Measurements from ENCODE around the gene CTIF.

CTIF gene

DNA sequence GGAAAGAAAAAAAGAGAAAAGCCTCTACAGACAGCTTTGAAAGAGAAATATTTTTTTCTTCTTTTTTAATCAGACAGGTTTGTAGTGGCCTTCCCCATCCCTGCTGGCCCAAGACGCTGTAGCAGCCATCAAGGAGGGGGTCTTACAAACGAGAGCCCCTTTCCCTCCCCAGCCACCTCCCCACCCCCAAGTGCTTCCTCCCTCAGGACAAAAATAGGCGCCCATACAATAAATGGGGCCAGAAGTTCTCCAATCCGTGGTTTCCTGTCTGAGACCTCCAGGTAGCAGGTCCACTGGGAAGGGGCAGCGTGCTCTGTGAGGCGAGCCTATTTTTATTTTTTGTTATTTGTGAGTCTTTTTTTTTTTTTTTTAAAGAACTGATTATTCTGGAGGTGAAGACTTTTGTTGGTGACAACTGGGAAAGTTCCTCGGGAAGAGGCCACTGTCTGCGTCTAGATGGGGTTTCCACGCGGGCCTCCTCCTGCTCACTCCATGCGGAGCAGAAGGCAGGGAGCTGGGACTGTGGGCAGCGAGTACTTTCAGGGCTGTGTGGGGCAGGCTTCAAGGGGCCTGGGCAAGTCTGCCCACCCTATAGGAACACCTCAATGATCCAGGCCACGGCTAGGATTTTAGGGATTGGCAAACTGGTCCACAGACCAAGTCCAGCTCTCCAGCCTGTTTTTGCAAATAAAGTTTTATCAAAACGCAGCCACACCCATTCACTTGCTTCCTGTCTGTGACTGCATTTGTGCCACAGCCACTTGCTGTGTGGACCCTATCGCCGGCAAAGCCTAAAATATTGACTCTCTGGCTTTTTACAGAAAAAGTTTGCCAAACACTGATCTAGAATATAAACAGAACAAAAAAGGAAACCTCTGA lies 139.6 kb downstream of the CTIF start:
- Histone ChIP-seq H2AFZ (ENCODE audit: low read depth, low read length) (no peak overlapping the region), H3K9ac (ENCODE audit: low read length) (no peak overlapping the region), H3K79me1 (replicated peaks; ENCODE audit: low read length, poor library complexity, severe bottlenecking) (peaks cover 24% of the 10 kb centered on the region), H3K4me1 (ENCODE audit: control insufficient read depth, insufficient read depth, low read depth, low read length) (peaks cover 26% of the 10 kb centered on the region), H4K8ac (ENCODE audit: low read length) (no peak overlapping the region), H3K4ac (ENCODE audit: low read depth in 1 of 2, low read length in 2 of 2) (no peak overlapping the region), H3K14ac (ENCODE audit: low read length in 2 of 2) (no peak overlapping the region), H2BK12ac (ENCODE audit: low read length in 2 of 2) (no peak overlapping the region), H3K27me3 (ENCODE audit: control insufficient read depth in 1 of 2, insufficient read depth in 1 of 2, low read length in 2 of 2) (no peaks in the 10 kb centered on the region), H3K18ac (ENCODE audit: low read depth in 1 of 2, low read length in 2 of 2) (no peak overlapping the region), H4K91ac (ENCODE audit: low read length) (no peak overlapping the region), H3K4me3 (ENCODE audit: insufficient read depth in 1 of 2, low read depth in 1 of 2, low read length in 2 of 2) (no peak overlapping the region), H3K4me2 (ENCODE audit: low read length, poor library complexity, severe bottlenecking) (no peak overlapping the region), H3K36me3 (ENCODE audit: control insufficient read depth in 1 of 2, insufficient read depth in 2 of 2, low read depth in 1 of 2, low read length in 2 of 2) (peaks cover 17 to 45% of the 10 kb centered on the region in 2 experiments), H3K9me3 (ENCODE audit: control insufficient read depth, low read length) (no peaks in the 10 kb centered on the region), H3K27ac (ENCODE audit: low read length, poor library complexity, severe bottlenecking) (no peak overlapping the region), H2BK120ac (ENCODE audit: low read depth, low read length) (no peak overlapping the region), H3K23ac (ENCODE audit: low read length in 2 of 2) (no peak overlapping the region), H2BK5ac (ENCODE audit: low read depth, low read length, poor library complexity, severe bottlenecking) (no peak overlapping the region), H2AK5ac (ENCODE audit: low read length, severe bottlenecking) (no peak overlapping the region), H2BK15ac (ENCODE audit: low read depth, poor library complexity, severe bottlenecking) (no peak overlapping the region)
- DNase-seq, result no peak
- 96% methylated on average over 16 of the region's 16 CpGs for WGBS

- no peaks in the 10 kb centered on the region for H3K9me3 ChIP-seq (ENCODE audit: control insufficient read depth, low read length)
- DNase-seq, result no peak
- WGBS, result 100% methylated on average over 2 of the region's 3 CpGs
These were observed 140.4 kb downstream of the CTIF start for GRCh38 chr18:48679236-48679635.

DNA sequence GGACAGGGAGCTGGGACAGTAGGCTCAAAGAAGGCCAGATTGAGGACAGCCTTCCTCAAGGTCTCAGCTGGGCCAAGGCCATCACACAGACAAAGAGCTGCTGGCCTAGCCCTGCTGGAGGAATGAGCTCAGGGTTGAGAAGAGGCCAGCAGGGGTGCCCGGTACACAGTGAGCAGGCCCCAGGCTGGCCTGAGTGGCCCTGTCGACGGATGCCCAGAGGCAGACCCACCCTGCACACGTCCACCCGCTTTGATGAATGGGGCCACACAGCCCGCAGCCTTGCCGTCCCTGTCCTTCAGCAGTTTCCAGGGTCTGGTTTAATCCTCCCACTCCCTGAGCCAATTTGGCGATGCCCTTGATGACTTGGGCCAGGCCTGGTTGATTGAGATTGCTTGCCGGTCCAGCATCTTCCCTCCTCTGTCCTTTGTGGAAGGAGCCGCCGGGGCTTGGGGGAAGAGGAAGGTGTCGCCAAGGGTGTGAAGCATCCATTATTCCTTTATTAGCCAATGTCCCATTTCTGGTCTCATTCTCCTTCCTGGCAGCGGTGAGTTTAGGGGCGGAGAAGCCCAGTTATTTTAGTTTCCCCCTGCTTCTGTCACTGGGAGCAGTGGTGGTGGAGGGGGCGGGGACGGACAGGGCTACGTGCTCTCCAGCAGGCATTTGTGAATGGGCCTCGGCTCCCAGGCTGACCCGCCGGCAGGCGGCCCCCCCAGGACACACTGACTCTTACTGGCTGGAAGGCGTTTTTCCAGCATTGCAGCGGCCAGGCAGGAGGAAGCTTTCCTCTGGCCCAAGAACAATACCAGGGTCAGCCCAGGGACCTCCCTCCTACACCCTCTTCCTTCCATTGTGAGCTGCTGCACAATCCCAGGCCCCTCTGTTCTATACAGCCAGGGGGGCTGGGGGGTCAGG lies 141.8 kb downstream of the CTIF start:
- H3K4me1 ChIP-seq (ENCODE audit: control insufficient read depth, insufficient read depth, low read depth, low read length), result peaks cover 16% of the 10 kb centered on the region
- H4K8ac ChIP-seq (ENCODE audit: low read length), result no peak overlapping the region
- no peak overlapping the region for H2AFZ ChIP-seq (ENCODE audit: low read depth, low read length)
- WGBS, result 92% methylated on average over 20 of the region's 23 CpGs
- H3K4me2 ChIP-seq (ENCODE audit: low read length, poor library complexity, severe bottlenecking), result no peak overlapping the region
- no peak overlapping the region for H2BK12ac ChIP-seq (ENCODE audit: low read length in 2 of 2)
- H2BK15ac ChIP-seq (ENCODE audit: low read depth, poor library complexity, severe bottlenecking), result no peak overlapping the region
- no peaks in the 10 kb centered on the region for H3K27me3 ChIP-seq (ENCODE audit: control insufficient read depth in 1 of 2, insufficient read depth in 1 of 2, low read length in 2 of 2)
- no peak overlapping the region for H3K4ac ChIP-seq (ENCODE audit: low read depth in 1 of 2, low read length in 2 of 2)
- no peak overlapping the region for H3K9ac ChIP-seq (ENCODE audit: low read length)
- H2AK5ac ChIP-seq (ENCODE audit: low read length, severe bottlenecking), result no peak overlapping the region
- no peak overlapping the region for H2BK5ac ChIP-seq (ENCODE audit: low read depth, low read length, poor library complexity, severe bottlenecking)
- H3K14ac ChIP-seq (ENCODE audit: low read length in 2 of 2), result peak overlapping the region in 1 of 2 experiments; percentile 62
- H3K36me3 ChIP-seq (ENCODE audit: control insufficient read depth in 1 of 2, insufficient read depth in 2 of 2, low read depth in 1 of 2, low read length in 2 of 2), result peaks cover 20 to 38% of the 10 kb centered on the region in 2 experiments
- H2BK120ac ChIP-seq (ENCODE audit: low read depth, low read length), result no peak overlapping the region
- no peak overlapping the region for H3K18ac ChIP-seq (ENCODE audit: low read depth in 1 of 2, low read length in 2 of 2)
- H4K91ac ChIP-seq (ENCODE audit: low read length), result no peak overlapping the region
- H3K23ac ChIP-seq (ENCODE audit: low read length in 2 of 2), result no peak overlapping the region
- peaks cover 26% of the 10 kb centered on the region for H3K79me1 ChIP-seq (replicated peaks; ENCODE audit: low read length, poor library complexity, severe bottlenecking)
- no peak overlapping the region for H3K27ac ChIP-seq (ENCODE audit: low read length, poor library complexity, severe bottlenecking)
- no peak overlapping the region for H3K4me3 ChIP-seq (ENCODE audit: insufficient read depth in 1 of 2, low read depth in 1 of 2, low read length in 2 of 2)
- no peaks in the 10 kb centered on the region for H3K9me3 ChIP-seq (ENCODE audit: control insufficient read depth, low read length)
- DNase-seq, result no peak

More at GRCh38 chr18:48679236-48679635, 140.4 kb downstream of the CTIF start:
- H4K8ac ChIP-seq (ENCODE audit: low read length), result no peak overlapping the region
- no peak overlapping the region for H3K27ac ChIP-seq (ENCODE audit: low read length, poor library complexity, severe bottlenecking)
- H3K14ac ChIP-seq (ENCODE audit: low read length in 2 of 2), result no peak overlapping the region
- no peak overlapping the region for H2AK5ac ChIP-seq (ENCODE audit: low read length, severe bottlenecking)
- no peak overlapping the region for H3K18ac ChIP-seq (ENCODE audit: low read depth in 1 of 2, low read length in 2 of 2)
- no peak overlapping the region for H3K23ac ChIP-seq (ENCODE audit: low read length in 2 of 2)
- H3K79me1 ChIP-seq (replicated peaks; ENCODE audit: low read length, poor library complexity, severe bottlenecking), result peaks cover 26% of the 10 kb centered on the region
- no peaks in the 10 kb centered on the region for H3K27me3 ChIP-seq (ENCODE audit: control insufficient read depth in 1 of 2, insufficient read depth in 1 of 2, low read length in 2 of 2)
- H3K36me3 ChIP-seq (ENCODE audit: control insufficient read depth in 1 of 2, insufficient read depth in 2 of 2, low read depth in 1 of 2, low read length in 2 of 2), result peaks cover 17 to 44% of the 10 kb centered on the region in 2 experiments
- no peak overlapping the region for H3K4me3 ChIP-seq (ENCODE audit: insufficient read depth in 1 of 2, low read depth in 1 of 2, low read length in 2 of 2)
- H4K91ac ChIP-seq (ENCODE audit: low read length), result no peak overlapping the region
- no peak overlapping the region for H3K4me2 ChIP-seq (ENCODE audit: low read length, poor library complexity, severe bottlenecking)
- H3K4me1 ChIP-seq (ENCODE audit: control insufficient read depth, insufficient read depth, low read depth, low read length), result peaks cover 27% of the 10 kb centered on the region
- H2BK5ac ChIP-seq (ENCODE audit: low read depth, low read length, poor library complexity, severe bottlenecking), result no peak overlapping the region
- H3K9ac ChIP-seq (ENCODE audit: low read length), result no peak overlapping the region
- H2BK12ac ChIP-seq (ENCODE audit: low read length in 2 of 2), result no peak overlapping the region
- no peak overlapping the region for H3K4ac ChIP-seq (ENCODE audit: low read depth in 1 of 2, low read length in 2 of 2)
- H2BK15ac ChIP-seq (ENCODE audit: low read depth, poor library complexity, severe bottlenecking), result peak overlapping the region; percentile 12
- H2AFZ ChIP-seq (ENCODE audit: low read depth, low read length), result no peak overlapping the region
- no peak overlapping the region for H2BK120ac ChIP-seq (ENCODE audit: low read depth, low read length)

GRCh38 chr18:48682768-48683167 lies 143.9 kb downstream of the CTIF start:
- H3K79me1 ChIP-seq (replicated peaks; ENCODE audit: low read length, poor library complexity, severe bottlenecking), result peaks cover 29% of the 10 kb centered on the region
- H2BK5ac ChIP-seq (ENCODE audit: low read depth, low read length, poor library complexity, severe bottlenecking), result no peak overlapping the region
- no peak overlapping the region for H3K27ac ChIP-seq (ENCODE audit: low read length, poor library complexity, severe bottlenecking)
- H2BK15ac ChIP-seq (ENCODE audit: low read depth, poor library complexity, severe bottlenecking), result no peak overlapping the region
- no peak overlapping the region for H4K91ac ChIP-seq (ENCODE audit: low read length)
- no peak overlapping the region for H3K9ac ChIP-seq (ENCODE audit: low read length)
- no peak overlapping the region for H2BK120ac ChIP-seq (ENCODE audit: low read depth, low read length)
- H3K4me3 ChIP-seq (ENCODE audit: insufficient read depth in 1 of 2, low read depth in 1 of 2, low read length in 2 of 2), result no peak overlapping the region
- 99% methylated on average over 12 of the region's 13 CpGs for WGBS
- no peaks in the 10 kb centered on the region for H3K9me3 ChIP-seq (ENCODE audit: control insufficient read depth, low read length)
- no peak overlapping the region for H3K23ac ChIP-seq (ENCODE audit: low read length in 2 of 2)
- H3K27me3 ChIP-seq (ENCODE audit: control insufficient read depth in 1 of 2, insufficient read depth in 1 of 2, low read length in 2 of 2), result no peaks in the 10 kb centered on the region
- H2AK5ac ChIP-seq (ENCODE audit: low read length, severe bottlenecking), result no peak overlapping the region
- no peak for DNase-seq
- H4K8ac ChIP-seq (ENCODE audit: low read length), result no peak overlapping the region
- no peak overlapping the region for H2AFZ ChIP-seq (ENCODE audit: low read depth, low read length)
- no peak overlapping the region for H3K4me2 ChIP-seq (ENCODE audit: low read length, poor library complexity, severe bottlenecking)
- peaks cover 22 to 44% of the 10 kb centered on the region in 2 experiments for H3K36me3 ChIP-seq (ENCODE audit: control insufficient read depth in 1 of 2, insufficient read depth in 2 of 2, low read depth in 1 of 2, low read length in 2 of 2)
- H2BK12ac ChIP-seq (ENCODE audit: low read length in 2 of 2), result no peak overlapping the region
- H3K18ac ChIP-seq (ENCODE audit: low read depth in 1 of 2, low read length in 2 of 2), result no peak overlapping the region
- H3K14ac ChIP-seq (ENCODE audit: low read length in 2 of 2), result no peak overlapping the region
- no peak overlapping the region for H3K4ac ChIP-seq (ENCODE audit: low read depth in 1 of 2, low read length in 2 of 2)
- H3K4me1 ChIP-seq (ENCODE audit: control insufficient read depth, insufficient read depth, low read depth, low read length), result peaks cover 4% of the 10 kb centered on the region

All from mesenchymal stem cell (in vitro differentiated cells and primary cell).